Activated T-cell treated with anti-CD3 and anti-CD28 coated beads, Interleukin-2, amount 50 U/mL, for 48 hours (primary cell): ENCODE measurements around the gene TBX5.

Experiments
- DNase-seq, 2 experiments: peaks; one replicate each; pipeline ENCODE4 v3.0.0-alpha.2; 2020

The TBX5 gene

GRCh38 chr12:114430306-114430705, 24.4 kb upstream of the TBX5 start:
- DNase-seq = no peak

- no peak for DNase-seq
These were observed 19.2 kb upstream of the TBX5 start for GRCh38 chr12:114425031-114425626.

- no peak for DNase-seq
These were observed 15.0 kb upstream of the TBX5 start for GRCh38 chr12:114420944-114421335.

- DNase-seq = no peak
These were observed 14.4 kb upstream of the TBX5 start for GRCh38 chr12:114420182-114420943.

GRCh38 chr12:114416028-114416427, 10.1 kb upstream of the TBX5 start:
- DNase-seq = no peak

GRCh38 chr12:114415525-114415868, 9.6 kb upstream of the TBX5 start:
- DNase-seq = no peak

- DNase-seq = no peak
These were observed 9.1 kb upstream of the TBX5 start for GRCh38 chr12:114414866-114415524.

GRCh38 chr12:114414031-114414865, 8.3 kb upstream of the TBX5 start:
- DNase-seq = no peak

GRCh38 chr12:114412825-114413749, 7.1 kb upstream of the TBX5 start:
- DNase-seq = no peak

- DNase-seq = no peak
These were observed 6.4 kb upstream of the TBX5 start for GRCh38 chr12:114412307-114412706.

- DNase-seq = no peak
These were observed 5.3 kb upstream of the TBX5 start for GRCh38 chr12:114411071-114411837.

- no peak for DNase-seq
These were observed 4.1 kb upstream of the TBX5 start for GRCh38 chr12:114409852-114410600.

- DNase-seq = no peak
These were observed 3.2 kb upstream of the TBX5 start for GRCh38 chr12:114408886-114409851.

GRCh38 chr12:114408471-114408885, 2.5 kb upstream of the TBX5 start:
- no peak for DNase-seq

- DNase-seq = no peak
These were observed 2.0 kb upstream of the TBX5 start for GRCh38 chr12:114407842-114408411.

- DNase-seq = no peak
These were observed 1.3 kb upstream of the TBX5 start for GRCh38 chr12:114406984-114407841.

GRCh38 chr12:114406316-114406983, 506 bp upstream of the TBX5 start:
- no peak for DNase-seq
